DND-41 (cell line): ENCODE data around the gene SMYD5.
"Not testable (repeated sequence)": the region's sequence is repeated elsewhere in the genome, so short reads cannot be mapped to it uniquely, and the experiment has no call there.

Source experiments
- EZH2 ChIP-seq: IDR thresholded peaks from 3 replicates; pipeline ENCODE4 v1.6.1; 2012; ENCODE audit warnings: borderline replicate concordance, low read depth, mild to moderate bottlenecking, moderate library complexity, low read length, inconsistent platforms; ENCODE audit not compliant: severe bottlenecking
- TF ChIP-seq, protein P1 (sequence below): IDR thresholded peaks from 2 replicates; pipeline ENCODE4 v1.5.1; 2012; ENCODE audit warnings: borderline replicate concordance, low read length, moderate library complexity, mild to moderate bottlenecking; ENCODE audit not compliant: poor library complexity, severe bottlenecking; ENCODE audit errors: extremely low read depth

DNA sequence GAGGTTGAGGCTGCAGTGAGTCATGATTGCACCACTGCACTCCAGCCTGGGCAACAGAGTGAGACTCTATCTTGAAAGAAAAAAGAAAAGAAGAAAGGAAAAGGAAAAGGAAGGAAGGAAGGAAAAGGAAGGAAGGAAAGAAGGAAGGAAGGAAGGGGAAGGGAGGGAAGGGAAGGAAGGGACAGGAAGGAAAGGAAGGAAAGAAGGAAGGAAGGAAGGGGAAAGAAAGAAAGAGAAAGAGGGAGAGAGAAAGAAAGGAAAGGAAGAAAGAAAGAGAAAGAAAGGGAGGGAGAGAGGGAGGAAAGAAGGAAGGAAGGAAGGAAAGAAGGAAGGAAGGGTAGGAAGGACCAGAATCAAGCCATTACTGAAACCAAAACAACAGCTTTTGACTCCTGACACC lies 45.7 kb upstream of the SMYD5 start:
- TF ChIP-seq, protein P1, sequence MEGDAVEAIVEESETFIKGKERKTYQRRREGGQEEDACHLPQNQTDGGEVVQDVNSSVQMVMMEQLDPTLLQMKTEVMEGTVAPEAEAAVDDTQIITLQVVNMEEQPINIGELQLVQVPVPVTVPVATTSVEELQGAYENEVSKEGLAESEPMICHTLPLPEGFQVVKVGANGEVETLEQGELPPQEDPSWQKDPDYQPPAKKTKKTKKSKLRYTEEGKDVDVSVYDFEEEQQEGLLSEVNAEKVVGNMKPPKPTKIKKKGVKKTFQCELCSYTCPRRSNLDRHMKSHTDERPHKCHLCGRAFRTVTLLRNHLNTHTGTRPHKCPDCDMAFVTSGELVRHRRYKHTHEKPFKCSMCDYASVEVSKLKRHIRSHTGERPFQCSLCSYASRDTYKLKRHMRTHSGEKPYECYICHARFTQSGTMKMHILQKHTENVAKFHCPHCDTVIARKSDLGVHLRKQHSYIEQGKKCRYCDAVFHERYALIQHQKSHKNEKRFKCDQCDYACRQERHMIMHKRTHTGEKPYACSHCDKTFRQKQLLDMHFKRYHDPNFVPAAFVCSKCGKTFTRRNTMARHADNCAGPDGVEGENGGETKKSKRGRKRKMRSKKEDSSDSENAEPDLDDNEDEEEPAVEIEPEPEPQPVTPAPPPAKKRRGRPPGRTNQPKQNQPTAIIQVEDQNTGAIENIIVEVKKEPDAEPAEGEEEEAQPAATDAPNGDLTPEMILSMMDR: not testable (repeated sequence)
- TF ChIP-seq EZH2: not testable (repeated sequence)
